HCT116 (cell line): ENCODE data around the gene PEX10.

Experiments used
- ATF3 ChIP-seq: IDR thresholded peaks from 2 replicates; pipeline ENCODE4 v1.6.1; 2012
- CTCF ChIP-seq, 3 experiments: fragments of 200-600 bp in 1 of 3; sonication (generic) in 1 of 3; IDR thresholded peaks in 2 of 3; conservative IDR thresholded peaks in 1 of 3; 2 replicates each; pipeline ENCODE4 v1.5.1; 2012 to 2017; ENCODE audit warnings: low read depth in 2 of 3, low read length in 2 of 3, antibody characterized with exemption in 1 of 3, borderline replicate concordance in 1 of 3, control low read depth in 1 of 3, mild to moderate bottlenecking in 1 of 3, mixed read lengths in 1 of 3, mixed run types in 1 of 3, moderate library complexity in 1 of 3; ENCODE audit not compliant: insufficient read depth in 1 of 3
- EZH2 ChIP-seq: fragments of 200-600 bp; sonication (generic); IDR thresholded peaks from 2 replicates; pipeline ENCODE4 v1.6.1; 2017; ENCODE audit warnings: antibody characterized with exemption, mixed run types
- EZH2phosphoT487 ChIP-seq: fragments of 200-600 bp; IDR thresholded peaks from 2 replicates; pipeline ENCODE4 v1.6.1; 2018; ENCODE audit warnings: antibody characterized with exemption, borderline replicate concordance
- FOSL1 ChIP-seq: IDR thresholded peaks from 2 replicates; pipeline ENCODE4 v1.6.1; 2012; ENCODE audit warnings: low read depth
- POLR2A ChIP-seq: IDR thresholded peaks from 2 replicates; pipeline ENCODE4 v1.7.0; 2011; ENCODE audit warnings: borderline replicate concordance; ENCODE audit not compliant: insufficient read depth, insufficient read length; ENCODE audit errors: extremely low read depth
- POLR2AphosphoS5 ChIP-seq: IDR thresholded peaks from 2 replicates; pipeline ENCODE4 v1.6.1; 2011; ENCODE audit warnings: mild to moderate bottlenecking, low read depth, low read length, moderate library complexity
- SIN3A ChIP-seq: IDR thresholded peaks from 2 replicates; pipeline ENCODE4 v1.6.1; 2012; ENCODE audit warnings: low read depth
- TCF7L2 ChIP-seq: IDR thresholded peaks from 2 replicates; pipeline ENCODE4 v1.7.0; 2011; ENCODE audit warnings: borderline replicate concordance, inconsistent platforms; ENCODE audit not compliant: insufficient read depth, insufficient read length; ENCODE audit errors: extremely low read depth
- YY1 ChIP-seq: IDR thresholded peaks from 2 replicates; pipeline ENCODE4 v1.6.1; 2011; ENCODE audit warnings: low read length, low read depth, moderate library complexity, mild to moderate bottlenecking; ENCODE audit not compliant: insufficient replicate concordance; ENCODE audit errors: extremely low read depth
- ZBTB33 ChIP-seq: IDR thresholded peaks from 2 replicates; pipeline ENCODE4 v1.6.1; 2011; ENCODE audit warnings: mild to moderate bottlenecking, low read length, moderate library complexity; ENCODE audit not compliant: insufficient replicate concordance; ENCODE audit errors: extremely low read depth
- ZFX ChIP-seq: fragments of 450-650 bp; IDR thresholded peaks from 2 replicates; pipeline ENCODE4 v1.6.1; 2017
- ZNF274 ChIP-seq: fragments of 200-500 bp; sonication (Bioruptor generic); IDR thresholded peaks from 2 replicates; pipeline ENCODE4 v1.6.1; 2014; ENCODE audit warnings: mild to moderate bottlenecking, low read depth, low read length, inconsistent platforms

- TF ChIP-seq CTCF (IDR thresholded peaks at IDR 0.05 in 2 of 3, conservative IDR thresholded peaks at IDR 0.05 in 1 of 3; ENCODE audit: borderline replicate concordance in 1 of 3, insufficient read depth in 1 of 3, low read depth in 2 of 3, low read length in 2 of 3) (no peak), POLR2A (no peak), FOSL1 (no peak), POLR2AphosphoS5 (no peak), YY1 (no peak), ZFX (no peak), TCF7L2 (no peak), ZNF274 (no peak), EZH2 (no peak), ATF3 (no peak), SIN3A (no peak), EZH2phosphoT487 (no peak), ZBTB33 (no peak)
Measured at GRCh38 chr1:2407991-2408275, 4.4 kb downstream of the PEX10 start.
